HG03342 (cell line): ENCODE data around the gene KHK.
A peak's percentile ranks its signal among the peaks of the same experiment; 100 is the strongest.
"Not testable (repeated sequence)": the region's sequence is repeated elsewhere in the genome, so short reads cannot be mapped to it uniquely, and the experiment has no call there.

Experiments used
- ATAC-seq: cut with Tn5 transposase; IDR thresholded peaks from one replicate; pipeline ENCODE4 v1.9.1; 2021; ENCODE audit warnings: mild to moderate bottlenecking, moderate library complexity; ENCODE audit not compliant: unreplicated experiment

KHK gene

GRCh38 chr2:27059141-27059820, 27.3 kb upstream of the KHK start:
- no peak for ATAC-seq

GRCh38 chr2:27060323-27060722, 26.2 kb upstream of the KHK start:
- ATAC-seq: no peak

- ATAC-seq: no peak
Measured at GRCh38 chr2:27065128-27065527, 21.4 kb upstream of the KHK start.

- ATAC-seq: no peak
Measured at GRCh38 chr2:27067385-27067784, 19.2 kb upstream of the KHK start.

GRCh38 chr2:27069436-27069835, 17.1 kb upstream of the KHK start:
- ATAC-seq: no peak

GRCh38 chr2:27069961-27070618, 16.5 kb upstream of the KHK start:
- no peak for ATAC-seq

GRCh38 chr2:27070653-27071276, 15.8 kb upstream of the KHK start:
- no peak for ATAC-seq

- ATAC-seq: peak; percentile 84
Measured at GRCh38 chr2:27071277-27071989, 15.1 kb upstream of the KHK start, which contains the start of gene OST4. TSS of gene OST4 (minus strand) at chr2:27071654.

GRCh38 chr2:27071990-27072830, 14.4 kb upstream of the KHK start:
- no peak for ATAC-seq

GRCh38 chr2:27072920-27073319, 13.7 kb upstream of the KHK start:
- ATAC-seq: no peak

- ATAC-seq: no peak
Measured at GRCh38 chr2:27073782-27074181, 12.8 kb upstream of the KHK start.

- no peak for ATAC-seq
Measured at GRCh38 chr2:27074738-27075565, 11.6 kb upstream of the KHK start.

- ATAC-seq: not testable (repeated sequence)
Measured at GRCh38 chr2:27075566-27075871, 11.1 kb upstream of the KHK start.

- ATAC-seq: no peak
Measured at GRCh38 chr2:27076323-27076722, 10.2 kb upstream of the KHK start.

- no peak for ATAC-seq
Measured at GRCh38 chr2:27077231-27077630, 9.3 kb upstream of the KHK start.

GRCh38 chr2:27078267-27079194, 8.0 kb upstream of the KHK start, which contains the start of gene EMILIN1:
TSS of gene EMILIN1 (plus strand) at chr2:27078615. CDS start at chr2:27079066, 451 bp downstream.
- no peak for ATAC-seq

- ATAC-seq: no peak
Measured at GRCh38 chr2:27079233-27080139, 7.1 kb upstream of the KHK start.

- ATAC-seq: no peak
Measured at GRCh38 chr2:27080140-27080469, 6.5 kb upstream of the KHK start.
